Kidney epithelial cell (primary cell): ENCODE data around the gene CLMN. TPM values are rescaled to one million over a fixed set of nuclear protein-coding genes. Genes with fewer than 3 reads are reported as not detected.

Experiments
- total RNA-seq: library from RNA; depleted of rRNA; stranded (reverse); fragments of >200 nt; gene quantifications from 2 replicates; pipeline ENCODE4 v1.2.3, GENCODE V29; 2015

CLMN gene
- total RNA-seq, 1 donor from 2014 or later, result 9.8 TPM

Other genes with a start within 250 kb of the CLMN start
- 43.6 and 47.3 TPM in 2 replicates for gene DICER1, start 162.4 kb downstream of the CLMN start, total RNA-seq
- gene SYNE3, start 196.7 kb upstream of the CLMN start, total RNA-seq, result 2.2 and 3.1 TPM in 2 replicates
- gene GLRX5, start 215.1 kb upstream of the CLMN start, total RNA-seq, result 38.6 and 48.3 TPM in 2 replicates